ENCODE data around the gene PHACTR1.

DNA sequence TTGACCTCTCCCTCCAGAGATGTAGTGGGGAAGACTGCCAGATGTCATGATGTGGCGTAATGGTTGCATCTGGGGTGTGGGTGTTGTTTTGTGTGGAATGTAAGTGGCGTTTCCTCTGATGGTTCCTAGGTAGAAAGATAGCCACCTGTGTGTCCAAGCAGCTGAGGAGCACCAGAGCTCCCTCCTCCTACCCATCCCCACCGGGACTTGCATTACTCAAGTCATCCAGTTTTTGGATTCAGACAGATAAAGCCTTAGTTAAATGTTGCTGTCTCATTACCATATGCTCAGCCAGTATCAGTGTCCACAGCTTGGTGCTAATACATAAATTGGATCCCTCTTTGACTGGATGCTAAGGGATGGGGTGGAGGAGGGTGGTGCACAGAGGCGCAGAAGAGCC, 329.5 kb downstream of the PHACTR1 start:
- TF ChIP-seq EZH2 (IDR thresholded peaks at IDR 0.05; ENCODE audit: insufficient read depth, poor library complexity, severe bottlenecking): no peak
- no peak for TF ChIP-seq EZH2phosphoT487 (IDR thresholded peaks at IDR 0.05; ENCODE audit: insufficient read depth, low read depth)

All from GM23248 (cell line).